Liver (tissue), 9 donors: ENCODE results near the gene GLIPR2. TPM values are rescaled to one million over a fixed set of nuclear protein-coding genes. Genes with fewer than 3 reads are reported as not detected.

Source experiments
- DNase-seq: peaks from one replicate; pipeline ENCODE4 v3.0.0-alpha.2; 2017; ENCODE audit warnings: low spot score
- H3K27ac ChIP-seq, 2 donors: one replicate each; pipeline ENCODE4 v1.7.0; 2013; ENCODE audit warnings: inconsistent platforms in 2 of 2, low read length in 2 of 2, control low read depth in 1 of 2, low read depth in 1 of 2, mild to moderate bottlenecking in 1 of 2
- H3K27me3 ChIP-seq, 4 donors: one replicate each; pipeline versions ENCODE4 v1.6.1 to v1.7.0; 2013; ENCODE audit warnings: low read length in 3 of 4, inconsistent platforms in 1 of 4, mild to moderate bottlenecking in 1 of 4, moderate library complexity in 1 of 4; ENCODE audit not compliant: control insufficient read depth in 4 of 4, insufficient read depth in 4 of 4
- H3K36me3 ChIP-seq, 4 donors: one replicate each; pipeline versions ENCODE4 v1.6.1 to v1.7.0; 2013; ENCODE audit warnings: low read length in 3 of 4, mild to moderate bottlenecking in 3 of 4, low read depth in 1 of 4, moderate library complexity in 1 of 4; ENCODE audit not compliant: control insufficient read depth in 4 of 4, insufficient read depth in 3 of 4
- H3K4me1 ChIP-seq, 4 donors: one replicate each; pipeline versions ENCODE4 v1.6.1 to v1.7.0; 2013; ENCODE audit warnings: low read length in 3 of 4, mild to moderate bottlenecking in 3 of 4, moderate library complexity in 1 of 4; ENCODE audit not compliant: control insufficient read depth in 4 of 4, insufficient read depth in 4 of 4
- H3K4me3 ChIP-seq, 3 donors: one replicate each; pipeline versions ENCODE4 v1.6.1 to v1.7.0; 2013; ENCODE audit warnings: low read length in 3 of 3, control low read depth in 1 of 3, low read depth in 1 of 3, mild to moderate bottlenecking in 1 of 3
- H3K9ac ChIP-seq, 2 donors: one replicate each; pipeline ENCODE4 v1.7.0; 2013; ENCODE audit warnings: low read length in 2 of 2, mild to moderate bottlenecking in 2 of 2, moderate library complexity in 2 of 2, control low read depth in 1 of 2, low read depth in 1 of 2
- H3K9me3 ChIP-seq, 4 donors: one replicate each; pipeline versions ENCODE4 v1.6.1 to v1.7.0; 2013; ENCODE audit warnings: low read length in 3 of 4; ENCODE audit not compliant: control insufficient read depth in 4 of 4
- ATF3 ChIP-seq: IDR thresholded peaks from 2 replicates; pipeline ENCODE4 v1.6.1; 2016; ENCODE audit warnings: antibody characterized with exemption
- CTCF ChIP-seq: fragments of 150-350 bp; IDR thresholded peaks from 2 replicates; pipeline ENCODE4 v1.5.1; 2017; ENCODE audit warnings: improper control_type of control experiment, low read depth, low read length; ENCODE audit not compliant: missing input control
- EGR1 ChIP-seq, 2 donors: IDR thresholded peaks; 2 replicates each; pipeline ENCODE4 v1.6.1; 2016 to 2018; ENCODE audit warnings: antibody characterized with exemption in 2 of 2, low read depth in 2 of 2
- FOXA2 ChIP-seq: IDR thresholded peaks from 2 replicates; pipeline ENCODE4 v1.6.1; 2016; ENCODE audit warnings: antibody characterized with exemption
- GABPA ChIP-seq, 2 donors: IDR thresholded peaks in 1 of 2; conservative IDR thresholded peaks in 1 of 2; 2 replicates each; pipeline ENCODE4 v1.6.1; 2016; ENCODE audit warnings: antibody characterized with exemption in 2 of 2, mild to moderate bottlenecking in 1 of 2, moderate library complexity in 1 of 2
- HNF4A ChIP-seq, 2 donors: conservative IDR thresholded peaks; 2 replicates each; pipeline ENCODE4 v1.6.1; 2016; ENCODE audit warnings: antibody characterized with exemption in 2 of 2, mild to moderate bottlenecking in 2 of 2
- HNF4G ChIP-seq: IDR thresholded peaks from 2 replicates; pipeline ENCODE4 v1.6.1; 2016; ENCODE audit warnings: antibody characterized with exemption
- JUND ChIP-seq, 2 donors: IDR thresholded peaks; 2 replicates each; pipeline ENCODE4 v1.6.1; 2016; ENCODE audit warnings: antibody characterized with exemption in 2 of 2
- MAX ChIP-seq: IDR thresholded peaks from 2 replicates; pipeline ENCODE4 v1.6.1; 2016; ENCODE audit warnings: antibody characterized with exemption
- NR2F2 ChIP-seq: IDR thresholded peaks from 2 replicates; pipeline ENCODE4 v1.6.1; 2016; ENCODE audit warnings: antibody characterized with exemption
- RAD21 ChIP-seq, 2 donors: IDR thresholded peaks; 2 replicates each; pipeline ENCODE4 v1.6.1; 2016; ENCODE audit warnings: antibody characterized with exemption in 2 of 2, mild to moderate bottlenecking in 2 of 2
- REST ChIP-seq: IDR thresholded peaks from 2 replicates; pipeline ENCODE4 v1.6.1; 2016; ENCODE audit warnings: antibody characterized with exemption, mild to moderate bottlenecking
- RXRA ChIP-seq, 2 donors: IDR thresholded peaks; 2 replicates each; pipeline ENCODE4 v1.6.1; 2017 to 2018; ENCODE audit warnings: antibody characterized with exemption in 2 of 2, mild to moderate bottlenecking in 1 of 2
- SP1 ChIP-seq: IDR thresholded peaks from 2 replicates; pipeline ENCODE4 v1.6.1; 2018; ENCODE audit warnings: antibody characterized with exemption, mild to moderate bottlenecking
- YY1 ChIP-seq: IDR thresholded peaks from 2 replicates; pipeline ENCODE4 v1.6.1; 2016; ENCODE audit warnings: antibody characterized with exemption, mild to moderate bottlenecking
- ZBTB33 ChIP-seq: IDR thresholded peaks from 2 replicates; pipeline ENCODE4 v1.6.1; 2016; ENCODE audit warnings: antibody characterized with exemption
- WGBS: extraction: QIAGEN DNeasy Blood & Tissue Kit; methylation state at CpG from one replicate; pipeline ENCODE4 v1.1.7; 2013; 5-methylcytosine and 5-hydroxymethylcytosine counted together
- polyA plus RNA-seq, 2 donors: library from polyadenylated mRNA; stranded (reverse) in 1 of 2; unstranded in 1 of 2; fragments of 200-250 nt in 1 of 2; fragments of >200 nt in 1 of 2; fragmentation: Nextera tagmentation in 1 of 2; extraction: Ambion mirVana in 1 of 2; gene quantifications; one replicate each; pipeline versions ENCODE4 v1.2.1 to v1.2.3, GENCODE V29; 2013 to 2015
- total RNA-seq, 2 donors: library from RNA; depleted of rRNA; stranded (reverse); fragments of >200 nt; gene quantifications; one replicate each; pipeline ENCODE4 v1.2.3, GENCODE V29; 2014
- donor health status: healthy.
- donor health status: healthy.
- donor health status: healthy.
- donor health status: healthy.
- donor health status: healthy.

The GLIPR2 gene
- total and polyA plus RNA-seq, 4 donors, result 1.7 to 17.6 (median 2.9) TPM

GRCh38 chr9:36208521-36209253 is 72.2 kb downstream of the GLIPR2 start:
- H3K9ac ChIP-seq, result no peak overlapping the region
- DNase-seq, result no peak
- no peaks in the 10 kb centered on the region for H3K9me3 ChIP-seq
- TF ChIP-seq GABPA (IDR thresholded peaks at IDR 0.05 in 1 of 2, conservative IDR thresholded peaks at IDR 0.05 in 1 of 2), result no peak
- TF ChIP-seq EGR1 (IDR thresholded peaks at IDR 0.05; ENCODE audit: low read depth in 2 of 2), result no peak
- TF ChIP-seq NR2F2, result no peak
- no peak for TF ChIP-seq FOXA2
- no peak for TF ChIP-seq HNF4A (conservative IDR thresholded peaks at IDR 0.05)
- TF ChIP-seq REST, result no peak
- TF ChIP-seq RAD21 (IDR thresholded peaks at IDR 0.05), result no peak
- no peak for TF ChIP-seq RXRA (IDR thresholded peaks at IDR 0.05)
- no peak for TF ChIP-seq YY1
- no peak for TF ChIP-seq CTCF
- TF ChIP-seq MAX, result no peak
- no peak for TF ChIP-seq HNF4G
- TF ChIP-seq ZBTB33, result no peak
- TF ChIP-seq JUND (IDR thresholded peaks at IDR 0.05), result no peak
- no peak for TF ChIP-seq SP1
- TF ChIP-seq ATF3, result no peak
- H3K27ac ChIP-seq, result peak overlapping the region; percentile 49 to 59
- WGBS, result 82% methylated on average over 10 of the region's 10 CpGs
- no peaks in the 10 kb centered on the region for H3K27me3 ChIP-seq
- H3K36me3 ChIP-seq, result peaks cover 8 to 64% (median 48%) of the 10 kb centered on the region in 4 donors
- H3K4me3 ChIP-seq, result no peak overlapping the region
- peaks cover 2 to 15% (median 6%) of the 10 kb centered on the region in 4 donors for H3K4me1 ChIP-seq
